HFF-Myc (cell line): ENCODE measurements around the gene SRPX2.

ENCODE experiments used
- DNase-seq: peaks from one replicate; pipeline ENCODE4 v3.0.0-alpha.2; 2011; ENCODE audit warnings: low read depth; ENCODE audit errors: extremely low read depth
- H3K4me3 ChIP-seq: replicated peaks from 2 replicates; pipeline ENCODE4 v1.5.1; 2011; ENCODE audit warnings: low read depth, mild to moderate bottlenecking, control low read depth, low read length
- TF ChIP-seq, protein P1 (sequence below): IDR thresholded peaks from 2 replicates; pipeline ENCODE4 v1.5.1; 2012; ENCODE audit warnings: mild to moderate bottlenecking, low read depth, low read length, control low read depth; ENCODE audit errors: missing control alignments

SRPX2 gene, protein sequence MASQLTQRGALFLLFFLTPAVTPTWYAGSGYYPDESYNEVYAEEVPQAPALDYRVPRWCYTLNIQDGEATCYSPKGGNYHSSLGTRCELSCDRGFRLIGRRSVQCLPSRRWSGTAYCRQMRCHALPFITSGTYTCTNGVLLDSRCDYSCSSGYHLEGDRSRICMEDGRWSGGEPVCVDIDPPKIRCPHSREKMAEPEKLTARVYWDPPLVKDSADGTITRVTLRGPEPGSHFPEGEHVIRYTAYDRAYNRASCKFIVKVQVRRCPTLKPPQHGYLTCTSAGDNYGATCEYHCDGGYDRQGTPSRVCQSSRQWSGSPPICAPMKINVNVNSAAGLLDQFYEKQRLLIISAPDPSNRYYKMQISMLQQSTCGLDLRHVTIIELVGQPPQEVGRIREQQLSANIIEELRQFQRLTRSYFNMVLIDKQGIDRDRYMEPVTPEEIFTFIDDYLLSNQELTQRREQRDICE

DNA sequence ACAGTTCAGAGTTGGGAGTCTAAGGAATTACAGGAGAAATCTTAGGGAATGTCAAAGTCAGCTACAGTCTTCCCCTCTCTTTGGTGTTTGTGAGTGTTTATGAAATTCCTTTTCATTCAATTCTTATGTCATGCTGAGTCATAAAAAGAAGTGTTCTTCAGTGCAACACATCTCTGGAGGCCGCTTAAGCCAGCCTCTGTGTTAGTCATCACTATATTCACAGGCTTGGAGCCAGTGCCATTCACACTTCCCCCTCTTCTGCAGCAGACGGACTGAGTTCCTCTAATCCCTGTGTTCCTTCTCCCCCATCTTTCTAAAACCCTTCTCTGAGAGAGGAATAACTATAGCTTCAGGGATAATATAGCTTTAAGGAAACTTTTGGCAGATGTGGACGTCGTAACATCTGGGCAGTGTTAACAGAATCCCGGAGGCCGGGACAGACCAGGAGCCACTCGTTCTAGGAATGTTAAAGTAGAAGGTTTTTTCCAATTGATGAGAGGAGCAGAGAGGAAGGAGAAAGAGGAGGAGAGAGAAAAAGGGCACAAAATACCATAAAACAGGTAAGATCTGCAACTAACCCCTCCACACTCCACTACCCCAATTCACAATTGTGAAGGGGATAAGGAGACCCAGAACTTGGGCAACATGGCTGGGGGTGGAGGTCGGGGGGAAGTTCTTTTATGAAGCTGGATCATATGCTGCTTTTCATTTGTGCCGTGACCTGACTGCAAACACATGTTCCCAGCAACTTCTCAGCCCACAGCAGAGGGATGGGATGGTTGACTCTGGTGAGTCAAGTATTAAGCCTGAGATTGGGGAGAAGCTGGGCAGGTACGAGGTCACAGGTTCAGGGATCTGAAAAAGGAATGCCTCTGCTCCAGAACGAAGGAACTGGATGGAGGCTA is at the start of gene SRPX2:
SRPX2 (plus strand) TSS at position 244 of the 905 bp plus-strand sequence. CDS start 2,124 bp downstream, outside the sequence.
- peak; percentile 63 for DNase-seq
- TF ChIP-seq, protein P1, sequence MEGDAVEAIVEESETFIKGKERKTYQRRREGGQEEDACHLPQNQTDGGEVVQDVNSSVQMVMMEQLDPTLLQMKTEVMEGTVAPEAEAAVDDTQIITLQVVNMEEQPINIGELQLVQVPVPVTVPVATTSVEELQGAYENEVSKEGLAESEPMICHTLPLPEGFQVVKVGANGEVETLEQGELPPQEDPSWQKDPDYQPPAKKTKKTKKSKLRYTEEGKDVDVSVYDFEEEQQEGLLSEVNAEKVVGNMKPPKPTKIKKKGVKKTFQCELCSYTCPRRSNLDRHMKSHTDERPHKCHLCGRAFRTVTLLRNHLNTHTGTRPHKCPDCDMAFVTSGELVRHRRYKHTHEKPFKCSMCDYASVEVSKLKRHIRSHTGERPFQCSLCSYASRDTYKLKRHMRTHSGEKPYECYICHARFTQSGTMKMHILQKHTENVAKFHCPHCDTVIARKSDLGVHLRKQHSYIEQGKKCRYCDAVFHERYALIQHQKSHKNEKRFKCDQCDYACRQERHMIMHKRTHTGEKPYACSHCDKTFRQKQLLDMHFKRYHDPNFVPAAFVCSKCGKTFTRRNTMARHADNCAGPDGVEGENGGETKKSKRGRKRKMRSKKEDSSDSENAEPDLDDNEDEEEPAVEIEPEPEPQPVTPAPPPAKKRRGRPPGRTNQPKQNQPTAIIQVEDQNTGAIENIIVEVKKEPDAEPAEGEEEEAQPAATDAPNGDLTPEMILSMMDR, result no peak
- peak within 1 kb of the TSS; percentile 53 for H3K4me3 ChIP-seq

DNA sequence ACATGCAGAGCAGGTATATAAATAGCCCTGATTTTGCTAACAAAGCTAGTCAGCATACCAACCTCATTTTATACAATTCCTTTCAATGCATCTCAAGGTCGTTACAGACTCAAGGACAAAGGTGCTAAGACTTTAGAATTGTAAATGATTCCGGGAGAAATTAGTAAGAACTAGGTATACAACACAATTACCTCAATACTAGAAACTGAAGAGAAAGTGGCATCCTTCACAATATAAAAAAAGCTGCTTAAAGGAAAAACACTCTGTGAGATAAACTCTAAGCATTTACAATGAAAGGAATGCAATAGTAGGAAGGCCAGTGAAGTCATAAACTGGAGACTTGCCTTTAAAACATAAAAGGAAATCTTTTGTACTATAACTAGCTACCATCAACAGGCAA is 47.4 kb upstream of the SRPX2 start:
- TF ChIP-seq, protein P1, result no peak
- no peak overlapping the region for H3K4me3 ChIP-seq
- no peak for DNase-seq

DNA sequence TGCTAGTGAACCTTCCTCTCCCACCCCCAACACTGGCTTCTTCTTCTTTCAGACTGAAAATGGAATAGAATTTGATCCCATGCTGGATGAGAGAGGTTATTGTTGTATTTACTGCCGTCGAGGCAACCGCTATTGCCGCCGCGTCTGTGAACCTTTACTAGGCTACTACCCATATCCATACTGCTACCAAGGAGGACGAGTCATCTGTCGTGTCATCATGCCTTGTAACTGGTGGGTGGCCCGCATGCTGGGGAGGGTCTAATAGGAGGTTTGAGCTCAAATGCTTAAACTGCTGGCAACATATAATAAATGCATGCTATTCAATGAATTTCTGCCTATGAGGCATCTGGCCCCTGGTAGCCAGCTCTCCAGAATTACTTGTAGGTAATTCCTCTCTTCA is 44.5 kb upstream of the SRPX2 start:
- H3K4me3 ChIP-seq, result no peak overlapping the region
- DNase-seq, result no peak
- TF ChIP-seq, protein P1, result no peak

DNA sequence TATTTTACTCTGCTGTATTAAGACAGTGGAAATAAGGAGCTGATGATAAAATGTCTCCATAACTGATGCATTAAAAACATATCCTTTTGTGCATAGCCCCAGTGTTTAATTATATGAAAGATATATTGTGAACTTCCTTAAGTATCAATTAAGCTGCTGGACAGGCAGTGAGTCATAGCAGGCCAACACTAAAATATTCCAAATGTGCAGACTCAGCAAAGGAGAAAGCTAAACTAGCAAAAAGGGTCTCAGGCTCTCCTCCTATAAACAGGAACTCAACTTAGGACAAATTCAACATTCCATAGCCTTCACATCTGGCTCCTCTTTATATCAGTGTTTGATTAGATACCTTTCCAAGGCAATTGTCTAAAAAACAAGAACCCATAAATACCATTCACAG is 43.7 kb upstream of the SRPX2 start:
- no peak overlapping the region for H3K4me3 ChIP-seq
- no peak for DNase-seq
- TF ChIP-seq, protein P1, result no peak

DNA sequence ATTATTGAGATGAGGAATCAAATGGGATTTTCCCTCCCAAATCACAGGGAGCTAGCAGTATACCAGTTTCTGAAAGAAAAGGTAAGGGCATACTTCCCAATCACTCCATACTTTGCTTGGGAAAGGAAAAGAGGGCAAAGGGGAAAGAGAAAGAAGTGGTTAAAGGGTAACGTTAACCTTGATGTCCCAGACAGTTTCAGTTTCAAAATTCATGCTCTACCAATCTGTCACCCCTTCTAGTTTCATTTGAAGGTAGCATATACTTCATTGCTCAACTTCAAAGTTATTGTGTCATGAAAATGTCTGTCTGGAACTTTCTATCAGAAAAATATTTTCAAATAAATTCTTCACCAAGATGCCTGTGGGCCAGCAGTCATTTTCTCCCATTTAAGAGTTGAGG is 43.2 kb upstream of the SRPX2 start:
- TF ChIP-seq, protein P1, result no peak
- DNase-seq, result no peak
- H3K4me3 ChIP-seq, result no peak overlapping the region

DNA sequence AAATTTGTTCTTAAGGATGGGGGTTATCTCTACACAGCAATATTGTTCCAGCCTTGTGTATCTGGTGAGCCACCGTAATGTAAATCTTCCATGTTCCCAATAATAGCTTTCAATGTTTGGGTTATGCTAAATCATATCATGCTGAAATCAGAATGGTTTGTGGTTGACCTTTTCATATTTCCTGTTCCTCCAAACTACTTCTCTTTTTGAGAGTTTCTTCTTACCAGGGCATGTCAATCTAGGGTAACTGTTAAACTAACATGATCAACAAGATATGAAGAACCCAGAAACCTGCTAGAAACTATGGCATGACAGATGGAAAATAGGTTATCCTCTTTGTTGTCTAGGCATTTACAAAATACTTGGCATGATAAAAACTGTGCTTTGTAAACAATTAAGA is 37.2 kb upstream of the SRPX2 start:
- TF ChIP-seq, protein P1, result no peak
- no peak for DNase-seq
- H3K4me3 ChIP-seq, result no peak overlapping the region
